ENCODE measurements around the gene MAN2C1.

The MAN2C1 gene

GRCh38 chr15:75355369-75355768 is 13.0 kb downstream of the MAN2C1 start:
- no peaks in the 10 kb centered on the region for H3K4me1 ChIP-seq (ENCODE audit: low read length)
- H3K9ac ChIP-seq (ENCODE audit: low read length) = no peak overlapping the region
- H3K4me3 ChIP-seq (ENCODE audit: low read length) = no peak overlapping the region
- no peak overlapping the region for H2AFZ ChIP-seq (ENCODE audit: low read depth, low read length)
- peaks cover 6% of the 10 kb centered on the region for H3K36me3 ChIP-seq (replicated peaks; ENCODE audit: low read depth, low read length)
- no peak overlapping the region for H3K4me2 ChIP-seq (ENCODE audit: low read length)
- H4K20me1 ChIP-seq (ENCODE audit: insufficient read depth, low read length) = no peaks in the 10 kb centered on the region
- H3K27me3 ChIP-seq (ENCODE audit: low read depth, low read length) = no peaks in the 10 kb centered on the region
- TF ChIP-seq CTCF (IDR thresholded peaks at IDR 0.05; ENCODE audit: low read depth, low read length) (no peak), EZH2phosphoT487 (IDR thresholded peaks at IDR 0.05; ENCODE audit: low read depth) (no peak)
- H3K9me3 ChIP-seq (ENCODE audit: insufficient read depth, low read length) = no peaks in the 10 kb centered on the region
- H3K27ac ChIP-seq (ENCODE audit: low read length) = no peak overlapping the region
- no peaks in the 10 kb centered on the region for H3K79me2 ChIP-seq (ENCODE audit: low read length)

DNA sequence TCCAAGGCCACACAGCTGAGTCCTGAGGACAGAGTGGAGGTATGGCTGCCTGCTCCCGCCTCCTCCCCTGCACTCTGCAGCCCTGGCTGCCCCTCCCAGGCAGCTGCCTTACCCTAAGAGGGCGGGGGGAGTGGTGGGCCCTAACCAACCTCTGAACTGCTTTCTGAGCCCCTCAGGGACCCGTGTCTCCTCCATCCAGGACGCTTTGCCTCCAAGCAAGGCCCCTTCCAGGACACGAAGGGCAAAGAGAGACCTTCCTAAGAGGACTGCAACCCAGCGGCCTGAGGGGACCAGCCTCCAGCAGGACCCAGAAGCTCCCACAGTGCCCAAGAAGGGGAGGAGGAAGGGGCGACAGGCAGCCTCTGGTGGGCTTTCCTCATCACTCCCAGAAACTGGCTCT is 14.0 kb downstream of the MAN2C1 start:
- Histone ChIP-seq H3K4me1 (ENCODE audit: low read length) (peaks cover 5% of the 10 kb centered on the region; the same call in 1 of the 2 replicates), H3K4me3 (ENCODE audit: low read length) (no peak overlapping the region), H3K27ac (ENCODE audit: low read length) (no peak overlapping the region), H3K4me2 (ENCODE audit: low read length) (no peak overlapping the region), H3K9ac (ENCODE audit: low read length) (no peak overlapping the region), H4K20me1 (ENCODE audit: insufficient read depth, low read length) (no peaks in the 10 kb centered on the region), H3K36me3 (replicated peaks; ENCODE audit: low read depth, low read length) (peaks cover 6% of the 10 kb centered on the region), H3K27me3 (ENCODE audit: low read depth, low read length) (no peaks in the 10 kb centered on the region), H3K9me3 (ENCODE audit: insufficient read depth, low read length) (no peaks in the 10 kb centered on the region), H2AFZ (ENCODE audit: low read depth, low read length) (no peak overlapping the region), H3K79me2 (ENCODE audit: low read length) (no peaks in the 10 kb centered on the region)
- no peak for TF ChIP-seq CTCF (IDR thresholded peaks at IDR 0.05; ENCODE audit: low read depth, low read length)
- TF ChIP-seq EZH2phosphoT487 (IDR thresholded peaks at IDR 0.05; ENCODE audit: low read depth) = no peak

- Histone ChIP-seq H4K20me1 (ENCODE audit: insufficient read depth, low read length) (no peaks in the 10 kb centered on the region), H3K79me2 (ENCODE audit: low read length) (no peaks in the 10 kb centered on the region), H2AFZ (ENCODE audit: low read depth, low read length) (no peak overlapping the region), H3K4me3 (ENCODE audit: low read length) (no peak overlapping the region), H3K27me3 (ENCODE audit: low read depth, low read length) (no peaks in the 10 kb centered on the region), H3K9ac (ENCODE audit: low read length) (no peak overlapping the region), H3K36me3 (replicated peaks; ENCODE audit: low read depth, low read length) (peaks cover 6% of the 10 kb centered on the region), H3K4me2 (ENCODE audit: low read length) (no peak overlapping the region), H3K4me1 (ENCODE audit: low read length) (peaks cover 5% of the 10 kb centered on the region; the same call in 1 of the 2 replicates), H3K9me3 (ENCODE audit: insufficient read depth, low read length) (no peaks in the 10 kb centered on the region), H3K27ac (ENCODE audit: low read length) (no peak overlapping the region)
- TF ChIP-seq EZH2phosphoT487 (IDR thresholded peaks at IDR 0.05; ENCODE audit: low read depth) (no peak), CTCF (IDR thresholded peaks at IDR 0.05; ENCODE audit: low read depth, low read length) (no peak)
Observed at GRCh38 chr15:75353604-75354003, 14.8 kb downstream of the MAN2C1 start.

DNA sequence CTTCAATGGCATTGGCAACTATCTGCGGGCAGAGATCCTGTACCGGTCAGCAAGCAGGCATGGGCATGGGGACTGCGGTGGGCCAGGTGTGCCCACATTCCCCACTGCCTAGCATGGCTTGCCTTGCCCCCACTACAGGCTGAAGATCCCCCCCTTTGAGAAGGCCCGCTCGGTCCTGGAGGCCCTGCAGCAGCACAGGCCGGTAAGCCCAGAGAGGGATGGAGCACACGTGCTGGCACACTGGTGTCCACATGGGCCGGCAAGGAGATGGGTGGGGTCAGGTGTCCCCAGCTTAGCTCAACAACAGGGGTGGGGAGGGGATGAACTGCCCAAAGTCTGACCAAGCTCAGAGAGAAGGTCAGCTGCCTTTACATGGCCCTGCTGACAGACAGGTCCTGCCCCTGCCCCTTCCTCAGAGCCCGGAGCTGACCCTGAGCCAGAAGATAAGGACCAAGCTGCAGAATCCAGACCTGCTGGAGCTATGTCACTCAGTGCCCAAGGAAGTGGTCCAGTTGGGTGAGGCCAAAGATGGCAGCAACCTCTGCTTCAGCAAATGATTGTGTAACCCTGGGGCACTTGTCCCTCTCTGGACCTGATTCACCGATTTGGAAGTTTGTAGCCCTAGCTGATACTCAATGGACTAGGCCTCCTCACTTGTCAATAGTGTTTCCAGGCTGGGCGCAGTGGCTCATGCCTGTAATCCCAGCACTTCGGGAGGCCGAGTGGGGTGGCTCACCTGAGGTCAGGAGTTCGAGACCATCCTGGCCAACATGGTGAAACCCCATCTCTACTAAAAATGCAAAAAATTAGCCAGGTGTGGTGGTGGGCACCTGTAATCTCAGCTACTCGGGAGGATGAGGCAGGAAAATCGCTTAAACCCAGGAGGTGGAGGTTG is 16.0 kb downstream of the MAN2C1 start:
- Histone ChIP-seq H3K36me3 (replicated peaks; ENCODE audit: low read depth, low read length) (peaks cover 6% of the 10 kb centered on the region), H3K4me3 (ENCODE audit: low read length) (no peak overlapping the region), H3K9ac (ENCODE audit: low read length) (no peak overlapping the region), H3K79me2 (ENCODE audit: low read length) (no peaks in the 10 kb centered on the region), H3K27me3 (ENCODE audit: low read depth, low read length) (no peaks in the 10 kb centered on the region), H4K20me1 (ENCODE audit: insufficient read depth, low read length) (no peaks in the 10 kb centered on the region), H3K9me3 (ENCODE audit: insufficient read depth, low read length) (no peaks in the 10 kb centered on the region), H2AFZ (ENCODE audit: low read depth, low read length) (no peak overlapping the region), H3K4me2 (ENCODE audit: low read length) (no peak overlapping the region), H3K4me1 (ENCODE audit: low read length) (peaks cover 5% of the 10 kb centered on the region; the same call in 1 of the 2 replicates), H3K27ac (ENCODE audit: low read length) (no peak overlapping the region)
- no peak for TF ChIP-seq CTCF (IDR thresholded peaks at IDR 0.05; ENCODE audit: low read depth, low read length)
